ENCODE data around the gene ITGBL1. TPM values are rescaled to one million over a fixed set of nuclear protein-coding genes. Genes with fewer than 3 reads are reported as not detected.

The ITGBL1 gene
- polyA plus RNA-seq, 6 donors from 2014 or later, result not detected

GRCh38 chr13:101467415-101467814 lies 14.9 kb downstream of the ITGBL1 start:
- peaks cover 0 to 5% (median 0%) of the 10 kb centered on the region in 7 donors for H3K9me3 Mint-ChIP-seq
- ATAC-seq (ENCODE audit: low read depth in 2 of 2), result no peak
- DNase-seq, result no peak
- H3K4me3 Mint-ChIP-seq, result no peak overlapping the region
- H3K4me1 Mint-ChIP-seq, result no peaks in the 10 kb centered on the region
- H3K27me3 Mint-ChIP-seq, result no peaks in the 10 kb centered on the region
- H3K27ac Mint-ChIP-seq, result no peak overlapping the region
- H3K36me3 Mint-ChIP-seq, result no peaks in the 10 kb centered on the region

- no peak overlapping the region for H3K27ac Mint-ChIP-seq
- peaks cover 0 to 4% (median 0%) of the 10 kb centered on the region in 7 donors for H3K9me3 Mint-ChIP-seq
- ATAC-seq (ENCODE audit: low read depth in 2 of 2) (no peak), DNase-seq (no peak)
- H3K36me3 Mint-ChIP-seq, result no peaks in the 10 kb centered on the region
- H3K27me3 Mint-ChIP-seq, result peaks cover 0 to 6% (median 0%) of the 10 kb centered on the region in 3 donors
- H3K4me3 Mint-ChIP-seq, result no peak overlapping the region
- H3K4me1 Mint-ChIP-seq, result no peaks in the 10 kb centered on the region
These were observed 21.0 kb downstream of the ITGBL1 start for GRCh38 chr13:101473458-101473857.

- peaks cover 0 to 6% (median 0%) of the 10 kb centered on the region in 3 donors for H3K27me3 Mint-ChIP-seq
- no peak overlapping the region for H3K27ac Mint-ChIP-seq
- DNase-seq (no peak), ATAC-seq (ENCODE audit: low read depth in 2 of 2) (no peak)
- H3K4me1 Mint-ChIP-seq, result no peaks in the 10 kb centered on the region
- H3K9me3 Mint-ChIP-seq, result peaks cover 0 to 4% (median 0%) of the 10 kb centered on the region in 7 donors
- H3K4me3 Mint-ChIP-seq, result no peak overlapping the region
- H3K36me3 Mint-ChIP-seq, result no peaks in the 10 kb centered on the region
These were observed 22.0 kb downstream of the ITGBL1 start for GRCh38 chr13:101474419-101474957.

- DNase-seq (no peak), ATAC-seq (ENCODE audit: low read depth in 2 of 2) (no peak)
- Mint-ChIP-seq H3K27me3 (peaks cover 0 to 6% (median 0%) of the 10 kb centered on the region in 3 donors), H3K27ac (no peak overlapping the region), H3K9me3 (peaks cover 0 to 4% (median 0%) of the 10 kb centered on the region in 7 donors), H3K36me3 (no peaks in the 10 kb centered on the region), H3K4me3 (no peak overlapping the region), H3K4me1 (no peaks in the 10 kb centered on the region)
These were observed 23.1 kb downstream of the ITGBL1 start for GRCh38 chr13:101475536-101475935.

GRCh38 chr13:101481421-101481820 lies 28.9 kb downstream of the ITGBL1 start:
- DNase-seq (no peak), ATAC-seq (ENCODE audit: low read depth in 2 of 2) (no peak)
- H3K4me1 Mint-ChIP-seq, result no peaks in the 10 kb centered on the region
- H3K9me3 Mint-ChIP-seq, result peaks cover 0 to 7% (median 0%) of the 10 kb centered on the region in 7 donors
- H3K27me3 Mint-ChIP-seq, result no peaks in the 10 kb centered on the region
- no peak overlapping the region for H3K27ac Mint-ChIP-seq
- H3K4me3 Mint-ChIP-seq, result no peak overlapping the region
- no peaks in the 10 kb centered on the region for H3K36me3 Mint-ChIP-seq

GRCh38 chr13:101486708-101487437 lies 34.4 kb downstream of the ITGBL1 start:
- ATAC-seq (ENCODE audit: low read depth in 2 of 2) (no peak), DNase-seq (no peak)
- H3K27me3 Mint-ChIP-seq, result no peaks in the 10 kb centered on the region
- no peaks in the 10 kb centered on the region for H3K36me3 Mint-ChIP-seq
- no peak overlapping the region for H3K4me3 Mint-ChIP-seq
- H3K4me1 Mint-ChIP-seq, result no peaks in the 10 kb centered on the region
- no peak overlapping the region for H3K27ac Mint-ChIP-seq
- H3K9me3 Mint-ChIP-seq, result peaks cover 0 to 7% (median 0%) of the 10 kb centered on the region in 7 donors

GRCh38 chr13:101487438-101487830 lies 35.0 kb downstream of the ITGBL1 start:
- Mint-ChIP-seq H3K9me3 (peaks cover 0 to 7% (median 0%) of the 10 kb centered on the region in 7 donors), H3K4me1 (no peaks in the 10 kb centered on the region), H3K36me3 (no peaks in the 10 kb centered on the region), H3K27ac (no peak overlapping the region), H3K4me3 (no peak overlapping the region), H3K27me3 (no peaks in the 10 kb centered on the region)
- ATAC-seq (ENCODE audit: low read depth in 2 of 2), result no peak
- no peak for DNase-seq

GRCh38 chr13:101488734-101489133 lies 36.3 kb downstream of the ITGBL1 start:
- Mint-ChIP-seq H3K36me3 (no peaks in the 10 kb centered on the region), H3K27ac (no peak overlapping the region), H3K9me3 (peaks cover 0 to 7% (median 2%) of the 10 kb centered on the region in 7 donors), H3K4me1 (no peaks in the 10 kb centered on the region), H3K4me3 (no peak overlapping the region), H3K27me3 (no peaks in the 10 kb centered on the region)
- no peak for DNase-seq
- ATAC-seq (ENCODE audit: low read depth in 2 of 2), result no peak

- Mint-ChIP-seq H3K4me1 (no peaks in the 10 kb centered on the region), H3K9me3 (peaks cover 0 to 6% (median 2%) of the 10 kb centered on the region in 7 donors), H3K36me3 (no peaks in the 10 kb centered on the region), H3K27ac (no peak overlapping the region), H3K27me3 (no peaks in the 10 kb centered on the region), H3K4me3 (no peak overlapping the region)
- no peak for DNase-seq
- ATAC-seq (ENCODE audit: low read depth in 2 of 2), result no peak
These were observed 37.3 kb downstream of the ITGBL1 start for GRCh38 chr13:101489643-101490405.

GRCh38 chr13:101490406-101491015 lies 38.0 kb downstream of the ITGBL1 start:
- no peak overlapping the region for H3K27ac Mint-ChIP-seq
- no peak for ATAC-seq (ENCODE audit: low read depth in 2 of 2)
- H3K4me3 Mint-ChIP-seq, result no peak overlapping the region
- no peaks in the 10 kb centered on the region for H3K36me3 Mint-ChIP-seq
- H3K9me3 Mint-ChIP-seq, result peaks cover 0 to 4% (median 0%) of the 10 kb centered on the region in 7 donors
- H3K27me3 Mint-ChIP-seq, result no peaks in the 10 kb centered on the region
- DNase-seq, result no peak
- no peaks in the 10 kb centered on the region for H3K4me1 Mint-ChIP-seq

GRCh38 chr13:101492251-101492910 lies 39.9 kb downstream of the ITGBL1 start:
- H3K27ac Mint-ChIP-seq, result no peak overlapping the region
- H3K4me1 Mint-ChIP-seq, result no peaks in the 10 kb centered on the region
- DNase-seq, result no peak
- H3K36me3 Mint-ChIP-seq, result no peaks in the 10 kb centered on the region
- H3K9me3 Mint-ChIP-seq, result peaks cover 0 to 4% (median 0%) of the 10 kb centered on the region in 7 donors
- no peaks in the 10 kb centered on the region for H3K27me3 Mint-ChIP-seq
- no peak for ATAC-seq (ENCODE audit: low read depth in 2 of 2)
- no peak overlapping the region for H3K4me3 Mint-ChIP-seq

- Mint-ChIP-seq H3K4me1 (no peaks in the 10 kb centered on the region), H3K27ac (no peak overlapping the region), H3K4me3 (no peak overlapping the region), H3K27me3 (no peaks in the 10 kb centered on the region), H3K9me3 (peaks cover 0 to 4% (median 0%) of the 10 kb centered on the region in 7 donors), H3K36me3 (no peaks in the 10 kb centered on the region)
- ATAC-seq (ENCODE audit: low read depth in 2 of 2), result no peak
- DNase-seq, result no peak
These were observed 41.1 kb downstream of the ITGBL1 start for GRCh38 chr13:101493541-101493940.

GRCh38 chr13:101499406-101499805 lies 46.9 kb downstream of the ITGBL1 start:
- no peak for ATAC-seq (ENCODE audit: low read depth in 2 of 2)
- Mint-ChIP-seq H3K36me3 (no peaks in the 10 kb centered on the region), H3K4me1 (no peaks in the 10 kb centered on the region), H3K4me3 (no peak overlapping the region), H3K27ac (no peak overlapping the region), H3K27me3 (peaks cover 0 to 14% (median 9%) of the 10 kb centered on the region in 3 donors), H3K9me3 (no peaks in the 10 kb centered on the region)
- DNase-seq, result no peak
